22Rv1 (cell line): ENCODE results near the gene CLDN18.

Source experiments
- CTCF ChIP-seq: fragments of 450-650 bp; IDR thresholded peaks from 2 replicates; pipeline ENCODE4 v1.5.1; 2017; ENCODE audit warnings: mild to moderate bottlenecking
- ZFX ChIP-seq: fragments of 450-650 bp; IDR thresholded peaks from 2 replicates; pipeline ENCODE4 v1.6.1; 2017; ENCODE audit warnings: antibody characterized with exemption, borderline replicate concordance

GRCh38 chr3:138070006-138070405 lies 60.0 kb downstream of the CLDN18 start:
- TF ChIP-seq CTCF (no peak), ZFX (no peak)
